K562 (cell line): ENCODE data around the gene RNF144A. TPM values are rescaled to one million over a fixed set of nuclear protein-coding genes. Genes with fewer than 3 reads are reported as not detected.

Experiments used
- CHAMP1 ChIP-seq: fragments of 450-650 bp; IDR thresholded peaks from 2 replicates; pipeline ENCODE4 v1.6.1; 2016; ENCODE audit warnings: mild to moderate bottlenecking
- CREM ChIP-seq: IDR thresholded peaks from 2 replicates; pipeline ENCODE4 v1.6.1; 2014; ENCODE audit warnings: antibody characterized with exemption, low read depth
- CTCFL ChIP-seq: IDR thresholded peaks from 2 replicates; pipeline ENCODE4 v1.6.1; 2011; ENCODE audit warnings: borderline replicate concordance, low read depth, mild to moderate bottlenecking, moderate library complexity, low read length; ENCODE audit not compliant: insufficient read depth, poor library complexity, severe bottlenecking
- ERF ChIP-seq: fragments of 450-650 bp; formaldehyde crosslinking; IDR thresholded peaks from 2 replicates; pipeline ENCODE4 v1.4.0; 2020; ENCODE audit warnings: mild to moderate bottlenecking, mixed read lengths
- FUS ChIP-seq: fragments of 200-400 bp; formaldehyde crosslinking; optimal IDR thresholded peaks from 2 replicates; pipeline ENCODE3; 2017; ENCODE audit warnings: low read depth, low read length
- ID3 ChIP-seq, 2 experiments: fragments of 250-450 bp in 1 of 2; fragments of 450-650 bp in 1 of 2; sonication (Bioruptor Pico) in 1 of 2; IDR thresholded peaks; 2 replicates each; pipeline versions ENCODE4 v1.6.1 to v1.8.0; 2016 to 2021; ENCODE audit warnings: mild to moderate bottlenecking in 2 of 2, moderate library complexity in 2 of 2, missing compliant biosample characterization in 1 of 2, missing genetic modification characterization in 1 of 2
- KLF10 ChIP-seq: fragments of 250-450 bp; sonication (Bioruptor Pico); IDR thresholded peaks from 2 replicates; pipeline ENCODE4 v1.6.1; 2021; ENCODE audit warnings: matching md5 sums
- MAFF ChIP-seq: IDR thresholded peaks from 2 replicates; pipeline ENCODE4 v1.6.1; 2012; ENCODE audit warnings: low read length, improper control_type of control experiment
- MED1 ChIP-seq: sonication (generic); formaldehyde crosslinking; IDR thresholded peaks from 2 replicates; pipeline ENCODE4 v1.8.1; 2023; ENCODE audit warnings: missing genetic modification reagents, borderline replicate concordance
- NCOA1 ChIP-seq: fragments of 450-650 bp; IDR thresholded peaks from 2 replicates; pipeline ENCODE4 v1.6.1; 2016; ENCODE audit warnings: low read depth
- NFATC3 ChIP-seq: fragments of 450-650 bp; IDR thresholded peaks from 2 replicates; pipeline ENCODE4 v1.6.1; 2017; ENCODE audit warnings: mild to moderate bottlenecking
- NUFIP1 ChIP-seq: fragments of 450-650 bp; IDR thresholded peaks from 2 replicates; pipeline ENCODE4 v1.6.1; 2018; ENCODE audit not compliant: partially characterized antibody
- POLR3G ChIP-seq: IDR thresholded peaks from 2 replicates; pipeline ENCODE4 v1.6.1; 2011; ENCODE audit not compliant: insufficient read length, insufficient replicate concordance; ENCODE audit errors: extremely low read depth
- PTRF ChIP-seq: fragments of 450-650 bp; IDR thresholded peaks from 2 replicates; pipeline ENCODE4 v1.6.1; 2016; ENCODE audit warnings: mild to moderate bottlenecking, missing genetic modification characterization, missing compliant biosample characterization
- RFX5 ChIP-seq: IDR thresholded peaks from 2 replicates; pipeline ENCODE4 v1.6.1; 2011; ENCODE audit warnings: low read depth, mild to moderate bottlenecking, improper control_type of control experiment, low read length
- SETDB1 ChIP-seq: IDR thresholded peaks from one replicate; pipeline ENCODE4 v1.6.1; 2012; ENCODE audit warnings: low read length, control low read depth, inconsistent platforms
- UBTF ChIP-seq, 2 experiments: IDR thresholded peaks; 2 replicates each; pipeline ENCODE4 v1.6.1; 2012; ENCODE audit warnings: improper control_type of control experiment in 2 of 2, low read depth in 2 of 2, low read length in 2 of 2, borderline replicate concordance in 1 of 2
- USF2 ChIP-seq: sonication (generic); formaldehyde crosslinking; IDR thresholded peaks from 2 replicates; pipeline ENCODE4 v1.5.0; 2020; ENCODE audit warnings: missing genetic modification reagents
- ZNF23 ChIP-seq: fragments of 250-450 bp; sonication (Bioruptor Pico); IDR thresholded peaks from 2 replicates; pipeline ENCODE4 v1.4.0; 2020; ENCODE audit warnings: mild to moderate bottlenecking
- ZNF561 ChIP-seq: fragments of 450-650 bp; formaldehyde crosslinking; conservative IDR thresholded peaks from 2 replicates; pipeline ENCODE4 v1.4.0; 2020; ENCODE audit warnings: mild to moderate bottlenecking, moderate library complexity
- ZNF780A ChIP-seq: fragments of 250-450 bp; sonication (Bioruptor Pico); IDR thresholded peaks from 2 replicates; pipeline ENCODE4 v1.5.0; 2021; ENCODE audit warnings: mild to moderate bottlenecking
- ZNF79 ChIP-seq: fragments of 250-450 bp; sonication (Bioruptor Pico); IDR thresholded peaks from 2 replicates; pipeline ENCODE4 v1.4.0; 2020; ENCODE audit warnings: low read depth, mild to moderate bottlenecking, moderate library complexity
- polyA plus RNA-seq, 8 experiments: library from polyadenylated mRNA; depleted of rRNA in 4 of 8; stranded (reverse) in 5 of 8; unstranded in 3 of 8; fragments of >200 nt; fragmentation: Nextera tagmentation in 2 of 8; fragmentation: Illumina TruSeq in 1 of 8; extraction: Ambion mirVana in 2 of 8; extraction: Trizol in 1 of 8; gene quantifications; 2 replicates each; pipeline versions ENCODE4 v1.2.1 to v1.2.3, GENCODE V29; 2011 to 2014; ENCODE audit warnings: inconsistent platforms in 1 of 8, missing spikeins in 1 of 8
- total RNA-seq, 7 experiments: library from RNA; depleted of rRNA in 6 of 7; stranded (reverse); fragments of >200 nt in 6 of 7; fragmentation: Illumina TruSeq in 2 of 7; extraction: Trizol in 2 of 7; gene quantifications; 2 replicates each; pipeline versions ENCODE4 v1.2.1 to v1.2.3, GENCODE V29; 2011 to 2021; ENCODE audit warnings: low replicate concordance in 1 of 7

RNF144A gene
- total and polyA plus RNA-seq, 9 of the 15 experiments (the other 6 are each of a cell fraction or from before 2014, with no cell fraction given) = 0.96 to 11.3 (median 6.2) TPM

GRCh38 chr2:6887751-6888192, 29.4 kb upstream of the RNF144A start (continued):
- TF ChIP-seq ID3 (CRISPR knock-in tag; IDR thresholded peaks at IDR 0.05) = no peak
- peak; percentile 72; the same call in 1 of the 2 replicates for TF ChIP-seq ID3 (tag; IDR thresholded peaks at IDR 0.05)
- TF ChIP-seq SETDB1 = no peak
- no peak for TF ChIP-seq MAFF
- no peak for TF ChIP-seq FUS
- TF ChIP-seq USF2 (CRISPR knock-in tag) = peak; percentile 72
- TF ChIP-seq ZNF79 = no peak
- TF ChIP-seq ZNF23 (CRISPR knock-in tag) = 0 out of 2 replicates have a peak, but pooled peaks have one; percentile 26
- no peak for TF ChIP-seq NUFIP1
- 0 out of 2 replicates have a peak, but pooled peaks have one; percentile 53 for TF ChIP-seq ZNF561
- TF ChIP-seq NCOA1 = peak; percentile 48; the same call in 1 of the 2 replicates
- TF ChIP-seq MED1 (CRISPR knock-in tag) = no peak
- TF ChIP-seq KLF10 = no peak
- TF ChIP-seq ERF (CRISPR knock-in tag) = no peak
- peak; percentile 71 for TF ChIP-seq CREM
- TF ChIP-seq CHAMP1 = peak; percentile 87
- no peak for TF ChIP-seq POLR3G
- no peak for TF ChIP-seq ZNF780A
- 0 out of 4 replicates have a peak, but pooled peaks of 1 of the 2 experiments have one; percentile 35 for TF ChIP-seq UBTF (IDR thresholded peaks at IDR 0.05; ENCODE audit: borderline replicate concordance in 1 of 2, low read depth in 2 of 2, low read length in 2 of 2)
- TF ChIP-seq RFX5 = no peak
- TF ChIP-seq CTCFL = no peak
- no peak for TF ChIP-seq NFATC3
- TF ChIP-seq PTRF (tag) = no peak
